GM12892 (cell line): ENCODE measurements around the gene U2AF1.
"Not testable (repeated sequence)": the region's sequence is repeated elsewhere in the genome, so short reads cannot be mapped to it uniquely, and the experiment has no call there.

ENCODE experiments used
- POLR2A ChIP-seq: IDR thresholded peaks from 2 replicates; pipeline ENCODE4 v1.6.1; 2011; ENCODE audit warnings: low read depth, low read length, control low read depth
- POLR2AphosphoS5 ChIP-seq: IDR thresholded peaks from 2 replicates; pipeline ENCODE4 v1.6.1; 2011; ENCODE audit warnings: low read depth, low read length, control low read depth

GRCh38 chr21:43045165-43045875, 62.0 kb downstream of the U2AF1 start:
- not testable (repeated sequence) for TF ChIP-seq POLR2A, POLR2AphosphoS5
